ENCODE data around the gene AUTS2. TPM values are rescaled to one million over a fixed set of nuclear protein-coding genes. Genes with fewer than 3 reads are reported as not detected.

AUTS2 gene
- total RNA-seq, 1 experiment from 2014 or later = 50.0 TPM

GRCh38 chr7:70712942-70713341 lies 1114.7 kb downstream of the AUTS2 start (continued):
- TF ChIP-seq, protein P1, sequence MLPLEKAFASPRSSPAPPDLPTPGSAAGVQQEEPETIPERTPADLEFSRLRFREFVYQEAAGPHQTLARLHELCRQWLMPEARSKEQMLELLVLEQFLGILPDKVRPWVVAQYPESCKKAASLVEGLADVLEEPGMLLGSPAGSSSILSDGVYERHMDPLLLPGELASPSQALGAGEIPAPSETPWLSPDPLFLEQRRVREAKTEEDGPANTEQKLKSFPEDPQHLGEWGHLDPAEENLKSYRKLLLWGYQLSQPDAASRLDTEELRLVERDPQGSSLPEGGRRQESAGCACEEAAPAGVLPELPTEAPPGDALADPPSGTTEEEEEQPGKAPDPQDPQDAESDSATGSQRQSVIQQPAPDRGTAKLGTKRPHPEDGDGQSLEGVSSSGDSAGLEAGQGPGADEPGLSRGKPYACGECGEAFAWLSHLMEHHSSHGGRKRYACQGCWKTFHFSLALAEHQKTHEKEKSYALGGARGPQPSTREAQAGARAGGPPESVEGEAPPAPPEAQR (CRISPR knock-in tag; IDR thresholded peaks at IDR 0.05) = no peak
- no peak for TF ChIP-seq NFYB (CRISPR knock-in tag; conservative IDR thresholded peaks at IDR 0.05; ENCODE audit: low read depth)
- TF ChIP-seq EMX1 (CRISPR knock-in tag; IDR thresholded peaks at IDR 0.05) = no peak
- no peak for TF ChIP-seq ZNF121 (CRISPR knock-in tag; IDR thresholded peaks at IDR 0.05)
- TF ChIP-seq, protein P2, sequence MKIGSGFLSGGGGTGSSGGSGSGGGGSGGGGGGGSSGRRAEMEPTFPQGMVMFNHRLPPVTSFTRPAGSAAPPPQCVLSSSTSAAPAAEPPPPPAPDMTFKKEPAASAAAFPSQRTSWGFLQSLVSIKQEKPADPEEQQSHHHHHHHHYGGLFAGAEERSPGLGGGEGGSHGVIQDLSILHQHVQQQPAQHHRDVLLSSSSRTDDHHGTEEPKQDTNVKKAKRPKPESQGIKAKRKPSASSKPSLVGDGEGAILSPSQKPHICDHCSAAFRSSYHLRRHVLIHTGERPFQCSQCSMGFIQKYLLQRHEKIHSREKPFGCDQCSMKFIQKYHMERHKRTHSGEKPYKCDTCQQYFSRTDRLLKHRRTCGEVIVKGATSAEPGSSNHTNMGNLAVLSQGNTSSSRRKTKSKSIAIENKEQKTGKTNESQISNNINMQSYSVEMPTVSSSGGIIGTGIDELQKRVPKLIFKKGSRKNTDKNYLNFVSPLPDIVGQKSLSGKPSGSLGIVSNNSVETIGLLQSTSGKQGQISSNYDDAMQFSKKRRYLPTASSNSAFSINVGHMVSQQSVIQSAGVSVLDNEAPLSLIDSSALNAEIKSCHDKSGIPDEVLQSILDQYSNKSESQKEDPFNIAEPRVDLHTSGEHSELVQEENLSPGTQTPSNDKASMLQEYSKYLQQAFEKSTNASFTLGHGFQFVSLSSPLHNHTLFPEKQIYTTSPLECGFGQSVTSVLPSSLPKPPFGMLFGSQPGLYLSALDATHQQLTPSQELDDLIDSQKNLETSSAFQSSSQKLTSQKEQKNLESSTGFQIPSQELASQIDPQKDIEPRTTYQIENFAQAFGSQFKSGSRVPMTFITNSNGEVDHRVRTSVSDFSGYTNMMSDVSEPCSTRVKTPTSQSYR (CRISPR knock-in tag; IDR thresholded peaks at IDR 0.05) = no peak
- no peak for TF ChIP-seq ELF4 (CRISPR knock-in tag; IDR thresholded peaks at IDR 0.05; ENCODE audit: low read depth)
- TF ChIP-seq, protein P3, sequence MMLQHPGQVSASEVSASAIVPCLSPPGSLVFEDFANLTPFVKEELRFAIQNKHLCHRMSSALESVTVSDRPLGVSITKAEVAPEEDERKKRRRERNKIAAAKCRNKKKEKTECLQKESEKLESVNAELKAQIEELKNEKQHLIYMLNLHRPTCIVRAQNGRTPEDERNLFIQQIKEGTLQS (CRISPR knock-in tag; conservative IDR thresholded peaks at IDR 0.05) = no peak
- no peak for TF ChIP-seq ZNF317 (CRISPR knock-in tag; IDR thresholded peaks at IDR 0.05; ENCODE audit: borderline replicate concordance, low read depth)
- TF ChIP-seq, protein P4, sequence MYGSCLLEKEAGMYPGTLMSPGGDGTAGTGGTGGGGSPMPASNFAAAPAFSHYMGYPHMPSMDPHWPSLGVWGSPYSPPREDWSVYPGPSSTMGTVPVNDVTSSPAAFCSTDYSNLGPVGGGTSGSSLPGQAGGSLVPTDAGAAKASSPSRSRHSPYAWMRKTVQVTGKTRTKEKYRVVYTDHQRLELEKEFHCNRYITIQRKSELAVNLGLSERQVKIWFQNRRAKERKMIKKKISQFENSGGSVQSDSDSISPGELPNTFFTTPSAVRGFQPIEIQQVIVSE (CRISPR knock-in tag; IDR thresholded peaks at IDR 0.05; ENCODE audit: borderline replicate concordance) = no peak

DNA sequence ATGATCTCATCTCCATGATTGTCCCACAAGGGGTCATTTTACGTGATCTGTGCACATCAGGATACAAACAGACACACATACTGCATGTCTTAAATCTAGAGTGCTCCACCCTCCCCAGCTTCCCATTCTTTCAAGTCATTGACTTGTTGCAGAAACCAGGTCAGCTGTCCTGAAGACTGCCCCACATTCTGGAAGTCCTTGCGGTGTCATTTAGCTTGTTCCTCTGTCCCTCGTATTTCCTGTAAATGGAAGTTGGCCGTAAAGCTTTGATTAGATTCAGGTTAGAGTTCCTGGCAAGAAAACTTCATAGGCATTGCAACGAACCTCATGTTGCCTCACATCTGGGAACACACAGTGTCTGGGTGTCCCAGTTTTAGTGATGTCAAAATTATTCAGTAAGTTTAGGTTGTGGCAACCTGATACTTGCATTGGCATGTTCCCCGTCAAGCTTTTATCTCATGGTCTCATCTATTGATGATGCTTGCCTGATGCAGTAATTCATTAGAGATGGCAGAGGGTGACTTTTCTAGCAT lies 1116.3 kb downstream of the AUTS2 start:
- H3K27me3 Mint-ChIP-seq (ENCODE audit: low read depth) = peaks cover 19% of the 10 kb centered on the region
- H3K27ac Mint-ChIP-seq = no peak overlapping the region
- ATAC-seq = no peak
- peaks cover 26% of the 10 kb centered on the region for H3K9me3 Mint-ChIP-seq
- DNase-seq (ENCODE audit: low spot score) = no peak
- H3K4me1 Mint-ChIP-seq = peaks cover 51% of the 10 kb centered on the region
- CTCF ChIA-PET = no interaction called here
- H3K4me3 Mint-ChIP-seq = no peak overlapping the region
- peaks cover 35% of the 10 kb centered on the region for H3K36me3 Mint-ChIP-seq
- POLR2A ChIA-PET = no interaction called here
- TF ChIP-seq, protein P5, sequence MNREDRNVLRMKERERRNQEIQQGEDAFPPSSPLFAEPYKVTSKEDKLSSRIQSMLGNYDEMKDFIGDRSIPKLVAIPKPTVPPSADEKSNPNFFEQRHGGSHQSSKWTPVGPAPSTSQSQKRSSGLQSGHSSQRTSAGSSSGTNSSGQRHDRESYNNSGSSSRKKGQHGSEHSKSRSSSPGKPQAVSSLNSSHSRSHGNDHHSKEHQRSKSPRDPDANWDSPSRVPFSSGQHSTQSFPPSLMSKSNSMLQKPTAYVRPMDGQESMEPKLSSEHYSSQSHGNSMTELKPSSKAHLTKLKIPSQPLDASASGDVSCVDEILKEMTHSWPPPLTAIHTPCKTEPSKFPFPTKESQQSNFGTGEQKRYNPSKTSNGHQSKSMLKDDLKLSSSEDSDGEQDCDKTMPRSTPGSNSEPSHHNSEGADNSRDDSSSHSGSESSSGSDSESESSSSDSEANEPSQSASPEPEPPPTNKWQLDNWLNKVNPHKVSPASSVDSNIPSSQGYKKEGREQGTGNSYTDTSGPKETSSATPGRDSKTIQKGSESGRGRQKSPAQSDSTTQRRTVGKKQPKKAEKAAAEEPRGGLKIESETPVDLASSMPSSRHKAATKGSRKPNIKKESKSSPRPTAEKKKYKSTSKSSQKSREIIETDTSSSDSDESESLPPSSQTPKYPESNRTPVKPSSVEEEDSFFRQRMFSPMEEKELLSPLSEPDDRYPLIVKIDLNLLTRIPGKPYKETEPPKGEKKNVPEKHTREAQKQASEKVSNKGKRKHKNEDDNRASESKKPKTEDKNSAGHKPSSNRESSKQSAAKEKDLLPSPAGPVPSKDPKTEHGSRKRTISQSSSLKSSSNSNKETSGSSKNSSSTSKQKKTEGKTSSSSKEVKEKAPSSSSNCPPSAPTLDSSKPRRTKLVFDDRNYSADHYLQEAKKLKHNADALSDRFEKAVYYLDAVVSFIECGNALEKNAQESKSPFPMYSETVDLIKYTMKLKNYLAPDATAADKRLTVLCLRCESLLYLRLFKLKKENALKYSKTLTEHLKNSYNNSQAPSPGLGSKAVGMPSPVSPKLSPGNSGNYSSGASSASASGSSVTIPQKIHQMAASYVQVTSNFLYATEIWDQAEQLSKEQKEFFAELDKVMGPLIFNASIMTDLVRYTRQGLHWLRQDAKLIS (CRISPR knock-in tag; IDR thresholded peaks at IDR 0.05; ENCODE audit: borderline replicate concordance) = no peak
- TF ChIP-seq ZNF219 (CRISPR knock-in tag; IDR thresholded peaks at IDR 0.05; ENCODE audit: borderline replicate concordance) (no peak), MXD4 (CRISPR knock-in tag; IDR thresholded peaks at IDR 0.05; ENCODE audit: borderline replicate concordance) (no peak), JUN (CRISPR knock-in tag; IDR thresholded peaks at IDR 0.05) (no peak), TEAD4 (CRISPR knock-in tag; IDR thresholded peaks at IDR 0.05) (no peak), MLX (CRISPR knock-in tag; IDR thresholded peaks at IDR 0.05) (no peak), GRHL2 (CRISPR knock-in tag; IDR thresholded peaks at IDR 0.05; ENCODE audit: insufficient replicate concordance, severe bottlenecking) (no peak), JAZF1 (CRISPR knock-in tag; IDR thresholded peaks at IDR 0.05) (no peak), NFYB (CRISPR knock-in tag; conservative IDR thresholded peaks at IDR 0.05; ENCODE audit: low read depth) (no peak), ZNF138 (CRISPR knock-in tag; conservative IDR thresholded peaks at IDR 0.05) (no peak), CBFB (CRISPR knock-in tag; IDR thresholded peaks at IDR 0.05; ENCODE audit: low read depth) (no peak), CREB1 (CRISPR knock-in tag; IDR thresholded peaks at IDR 0.05) (no peak), HMGA2 (CRISPR knock-in tag; IDR thresholded peaks at IDR 0.05) (no peak), ATF2 (CRISPR knock-in tag; IDR thresholded peaks at IDR 0.05; ENCODE audit: borderline replicate concordance, low read depth) (no peak)
- TF ChIP-seq, protein P4 (CRISPR knock-in tag; IDR thresholded peaks at IDR 0.05; ENCODE audit: borderline replicate concordance) = no peak
- TF ChIP-seq, protein P6, sequence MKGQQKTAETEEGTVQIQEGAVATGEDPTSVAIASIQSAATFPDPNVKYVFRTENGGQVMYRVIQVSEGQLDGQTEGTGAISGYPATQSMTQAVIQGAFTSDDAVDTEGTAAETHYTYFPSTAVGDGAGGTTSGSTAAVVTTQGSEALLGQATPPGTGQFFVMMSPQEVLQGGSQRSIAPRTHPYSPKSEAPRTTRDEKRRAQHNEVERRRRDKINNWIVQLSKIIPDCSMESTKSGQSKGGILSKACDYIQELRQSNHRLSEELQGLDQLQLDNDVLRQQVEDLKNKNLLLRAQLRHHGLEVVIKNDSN (CRISPR knock-in tag; IDR thresholded peaks at IDR 0.05) = no peak
